Measurements from ENCODE around the gene DIS3L2.
"Not testable (repeated sequence)": the region's sequence is repeated elsewhere in the genome, so short reads cannot be mapped to it uniquely, and the experiment has no call there.

DIS3L2 gene

DNA sequence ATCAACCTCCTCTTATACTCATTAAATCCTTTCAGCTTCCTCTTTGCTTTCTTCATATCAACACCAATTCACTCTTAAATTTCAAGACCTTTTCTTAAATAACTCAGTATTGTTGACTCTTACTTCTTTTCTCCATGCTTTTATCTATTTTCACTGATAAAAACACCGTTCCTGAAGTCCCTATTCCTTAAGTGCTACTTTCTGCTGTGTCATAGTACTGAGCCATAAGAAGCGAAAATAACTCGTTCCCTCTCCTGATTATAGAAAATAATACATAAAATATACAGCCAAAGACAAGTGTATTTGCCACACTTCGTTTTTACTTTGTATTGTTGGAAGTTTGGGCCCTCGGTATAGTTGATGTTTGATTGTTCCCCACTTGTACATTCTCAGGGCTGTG, 181.0 kb downstream of the DIS3L2 start:
- CTCF ChIA-PET: interaction anchor here (0.6 to 3.7 kb wide), 8 partner anchors 17 to 236 kb away, joined by 3 to 43 read pairs (median 5); partner anchors contain the start of gene NPPC
- TF ChIP-seq, protein P1, sequence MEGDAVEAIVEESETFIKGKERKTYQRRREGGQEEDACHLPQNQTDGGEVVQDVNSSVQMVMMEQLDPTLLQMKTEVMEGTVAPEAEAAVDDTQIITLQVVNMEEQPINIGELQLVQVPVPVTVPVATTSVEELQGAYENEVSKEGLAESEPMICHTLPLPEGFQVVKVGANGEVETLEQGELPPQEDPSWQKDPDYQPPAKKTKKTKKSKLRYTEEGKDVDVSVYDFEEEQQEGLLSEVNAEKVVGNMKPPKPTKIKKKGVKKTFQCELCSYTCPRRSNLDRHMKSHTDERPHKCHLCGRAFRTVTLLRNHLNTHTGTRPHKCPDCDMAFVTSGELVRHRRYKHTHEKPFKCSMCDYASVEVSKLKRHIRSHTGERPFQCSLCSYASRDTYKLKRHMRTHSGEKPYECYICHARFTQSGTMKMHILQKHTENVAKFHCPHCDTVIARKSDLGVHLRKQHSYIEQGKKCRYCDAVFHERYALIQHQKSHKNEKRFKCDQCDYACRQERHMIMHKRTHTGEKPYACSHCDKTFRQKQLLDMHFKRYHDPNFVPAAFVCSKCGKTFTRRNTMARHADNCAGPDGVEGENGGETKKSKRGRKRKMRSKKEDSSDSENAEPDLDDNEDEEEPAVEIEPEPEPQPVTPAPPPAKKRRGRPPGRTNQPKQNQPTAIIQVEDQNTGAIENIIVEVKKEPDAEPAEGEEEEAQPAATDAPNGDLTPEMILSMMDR (conservative IDR thresholded peaks at IDR 0.05; ENCODE audit: low read depth): no peak

DNA sequence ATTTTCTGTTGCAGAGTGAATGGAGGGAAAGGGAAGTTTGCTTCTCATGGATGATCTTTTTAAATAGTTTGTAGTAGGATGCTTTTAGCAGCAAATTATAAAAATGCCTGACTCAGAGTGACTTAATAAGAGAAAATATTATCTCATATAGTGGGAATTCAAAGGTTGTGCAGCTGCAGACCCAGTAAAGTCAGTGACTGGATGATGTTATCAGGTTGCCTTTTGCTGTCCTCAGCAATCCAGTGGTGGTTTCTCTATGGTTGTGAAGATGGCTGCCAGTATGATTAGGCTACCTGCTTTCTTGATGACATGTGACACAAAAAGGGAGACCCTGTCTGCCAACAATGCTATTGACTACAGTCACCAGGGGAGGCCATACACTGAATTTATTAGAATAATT, 184.8 kb downstream of the DIS3L2 start:
- H3K27ac ChIP-seq: no peak overlapping the region
- DNase-seq (ENCODE audit: low spot score): no peak
- ChIA-PET CTCF (no interaction called here), POLR2A (ENCODE audit: low non-redundant PET) (no interaction called here)
- TF ChIP-seq, protein P1 (conservative IDR thresholded peaks at IDR 0.05; ENCODE audit: low read depth): no peak

More for the DNA sequence above, 181.0 kb downstream of the DIS3L2 start:
- POLR2A ChIA-PET (ENCODE audit: low non-redundant PET): no interaction called here
- no peak overlapping the region for H3K27ac ChIP-seq
- DNase-seq (ENCODE audit: low spot score): no peak

DNA sequence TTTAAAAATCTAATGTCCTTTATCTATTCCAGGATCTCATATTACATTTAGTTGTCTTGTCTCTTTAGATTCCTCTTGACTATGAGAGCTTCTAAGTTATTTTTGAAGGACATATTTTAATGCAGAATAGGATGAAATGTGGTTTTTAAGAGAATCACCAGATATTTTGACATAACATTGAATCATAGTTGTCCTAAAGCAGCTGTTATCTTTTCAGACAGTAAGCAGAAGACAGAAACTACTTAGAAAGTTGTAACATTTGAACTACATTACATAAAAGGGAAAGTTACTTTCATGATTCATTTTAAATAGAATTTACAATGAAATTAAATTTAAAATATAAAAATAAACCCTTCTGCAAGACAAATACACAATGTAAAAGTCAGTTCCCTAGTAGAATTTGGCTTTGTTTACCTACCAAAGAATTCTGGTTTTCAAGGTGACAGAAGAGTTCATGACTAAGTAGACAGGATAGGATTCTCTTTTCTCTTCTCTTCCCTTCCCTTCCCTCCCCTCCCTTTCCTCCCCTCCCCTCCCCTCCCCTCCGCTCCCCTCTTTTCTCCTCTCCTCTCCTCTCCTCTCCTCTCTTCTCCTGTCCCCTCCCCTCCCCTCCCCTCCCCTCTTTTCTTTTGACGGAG, 186.0 kb downstream of the DIS3L2 start:
- POLR2A ChIA-PET (ENCODE audit: low non-redundant PET): no interaction called here
- no peak overlapping the region for H3K27ac ChIP-seq
- TF ChIP-seq, protein P1 (conservative IDR thresholded peaks at IDR 0.05; ENCODE audit: low read depth): no peak
- CTCF ChIA-PET: interaction anchor here (0.6 kb wide), 1 partner anchor 222 kb away, joined by 3 read pairs; no protein-coding TSS in a partner anchor
- no peak for DNase-seq (ENCODE audit: low spot score)

DNA sequence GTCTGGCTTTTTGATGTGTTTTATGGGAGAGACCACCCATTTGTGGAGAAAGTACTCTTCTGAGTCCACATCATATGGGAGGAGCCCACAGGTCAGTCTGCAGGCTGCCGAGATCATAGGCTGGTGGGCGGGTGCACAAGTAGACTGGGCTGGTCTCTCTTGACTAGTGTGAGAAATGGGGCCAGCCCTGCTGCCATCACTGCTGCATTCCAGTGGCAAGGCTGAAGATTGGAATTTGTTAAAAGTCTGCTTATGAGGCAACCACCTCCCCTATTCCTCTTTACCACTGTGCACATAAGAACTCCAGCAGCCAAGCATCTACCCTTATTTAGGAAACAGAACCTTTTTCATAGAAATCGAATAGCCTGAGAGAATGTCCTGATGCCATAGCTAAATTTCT, 200.7 kb downstream of the DIS3L2 start:
- no peak overlapping the region for H3K27ac ChIP-seq
- CTCF ChIA-PET: interaction anchor here (0.7 kb wide), 1 partner anchor 222 kb away, joined by 3 read pairs; no protein-coding TSS in a partner anchor
- TF ChIP-seq, protein P1 (conservative IDR thresholded peaks at IDR 0.05; ENCODE audit: low read depth): no peak
- POLR2A ChIA-PET (ENCODE audit: low non-redundant PET): no interaction called here
- DNase-seq (ENCODE audit: low spot score): no peak

DNA sequence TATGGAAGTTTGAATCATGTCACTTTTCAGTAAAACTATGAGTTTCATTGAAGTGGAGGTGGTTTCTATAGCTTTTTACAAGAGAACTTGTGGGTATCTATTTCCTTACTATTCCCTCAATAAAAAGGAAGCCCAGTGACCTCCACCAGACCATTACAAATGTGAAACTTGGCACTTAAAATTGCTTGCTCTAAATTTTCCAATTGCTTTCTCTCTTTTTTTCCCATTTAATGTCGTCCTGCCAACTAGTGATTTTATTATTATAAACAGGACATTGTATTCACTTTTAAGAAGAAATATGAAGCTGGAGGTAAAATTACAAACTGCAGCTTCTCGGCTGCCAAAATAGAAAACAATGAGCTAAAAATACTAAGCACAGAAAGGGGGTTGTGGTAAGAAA, 208.9 kb downstream of the DIS3L2 start:
- no peak overlapping the region for H3K27ac ChIP-seq
- CTCF ChIA-PET: interaction anchor here (0.6 kb wide), 1 partner anchor 255 kb away, joined by 3 read pairs; no protein-coding TSS in a partner anchor
- TF ChIP-seq, protein P1 (conservative IDR thresholded peaks at IDR 0.05; ENCODE audit: low read depth): no peak
- DNase-seq (ENCODE audit: low spot score): no peak
- POLR2A ChIA-PET (ENCODE audit: low non-redundant PET): no interaction called here

DNA sequence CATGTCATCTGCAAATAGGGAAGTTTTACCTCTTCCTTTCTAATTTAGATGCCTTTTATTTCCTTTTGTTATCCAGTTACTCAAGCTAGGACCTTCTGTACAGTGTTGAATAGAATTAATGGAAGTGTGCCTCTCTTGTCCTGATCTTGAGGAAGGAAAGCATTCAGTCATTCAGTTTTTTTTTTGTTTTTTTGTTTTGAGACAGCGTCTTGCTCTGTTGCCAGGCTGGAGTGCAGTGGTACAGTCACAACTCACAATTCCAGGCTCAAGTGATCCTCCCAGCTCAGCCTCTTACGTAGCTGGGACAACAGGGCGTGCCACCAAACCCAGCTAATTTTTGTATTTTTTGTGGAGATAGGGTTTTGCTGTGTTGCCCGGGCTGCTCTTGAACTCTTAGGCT, 213.1 kb downstream of the DIS3L2 start:
- DNase-seq (ENCODE audit: low spot score): no peak
- POLR2A ChIA-PET (ENCODE audit: low non-redundant PET): no interaction called here
- TF ChIP-seq, protein P1 (conservative IDR thresholded peaks at IDR 0.05; ENCODE audit: low read depth): no peak
- CTCF ChIA-PET: no interaction called here
- no peak overlapping the region for H3K27ac ChIP-seq

DNA sequence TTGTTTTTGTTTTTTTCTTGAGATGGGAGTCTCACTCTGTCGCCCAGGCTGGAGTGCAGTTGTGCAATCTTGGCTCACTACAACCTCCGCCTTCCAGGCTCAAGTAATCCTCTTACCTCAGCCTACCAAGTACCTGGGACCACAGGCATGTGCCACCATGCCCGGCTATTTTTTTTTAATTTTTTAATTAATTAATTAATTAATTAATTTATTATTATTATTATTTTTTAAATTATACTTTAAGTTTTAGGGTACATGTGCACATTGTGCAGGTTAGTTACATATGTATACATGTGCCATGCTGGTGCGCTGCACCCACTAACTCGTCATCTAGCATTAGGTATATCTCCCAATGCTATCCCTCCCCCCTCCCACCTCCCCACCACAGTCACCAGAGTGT, 215.1 kb downstream of the DIS3L2 start:
- POLR2A ChIA-PET (ENCODE audit: low non-redundant PET); CTCF ChIA-PET; DNase-seq (ENCODE audit: low spot score); H3K27ac ChIP-seq: not testable (repeated sequence)

Measured in RWPE1 (cell line).